GM21390 (cell line): Measurements from ENCODE around the gene DMPK.

Source experiments
- ATAC-seq: cut with Tn5 transposase; IDR thresholded peaks from one replicate; pipeline ENCODE4 v1.9.1; 2021; ENCODE audit not compliant: unreplicated experiment

The DMPK gene

GRCh38 chr19:45789035-45789786 lies 6.9 kb upstream of the DMPK start:
- ATAC-seq = no peak

GRCh38 chr19:45786533-45786894 lies 4.2 kb upstream of the DMPK start:
- ATAC-seq = no peak

GRCh38 chr19:45785781-45786532 lies 3.7 kb upstream of the DMPK start:
- ATAC-seq = no peak

GRCh38 chr19:45785097-45785496 lies 2.8 kb upstream of the DMPK start:
- no peak for ATAC-seq

GRCh38 chr19:45784096-45784495 lies 1.8 kb upstream of the DMPK start:
- ATAC-seq = no peak

- ATAC-seq = no peak
These were observed 813 bp upstream of the DMPK start for GRCh38 chr19:45782820-45783785.

- ATAC-seq = no peak
These were observed 802 bp downstream of the DMPK start for GRCh38 chr19:45781214-45782161.

- no peak for ATAC-seq
These were observed 1.7 kb downstream of the DMPK start for GRCh38 chr19:45780448-45781213.

- ATAC-seq = no peak
These were observed 2.2 kb downstream of the DMPK start for GRCh38 chr19:45780146-45780447.

GRCh38 chr19:45779231-45780145 lies 2.8 kb downstream of the DMPK start:
- peak; percentile 79 for ATAC-seq

GRCh38 chr19:45778010-45778661 lies 4.2 kb downstream of the DMPK start:
- no peak for ATAC-seq

- ATAC-seq = no peak
These were observed 4.8 kb downstream of the DMPK start for GRCh38 chr19:45777395-45777961.

GRCh38 chr19:45774765-45775164 lies 7.5 kb downstream of the DMPK start:
- ATAC-seq = no peak

- ATAC-seq = no peak
These were observed 8.9 kb downstream of the DMPK start for GRCh38 chr19:45773384-45773783.

GRCh38 chr19:45772912-45773311 lies 9.4 kb downstream of the DMPK start:
- no peak for ATAC-seq

- no peak for ATAC-seq
These were observed 10.0 kb downstream of the DMPK start for GRCh38 chr19:45772130-45772840.

- ATAC-seq = no peak
These were observed 10.9 kb downstream of the DMPK start for GRCh38 chr19:45771311-45771933.
